Measurements from ENCODE around the gene PFDN2. TPM values are rescaled to one million over a fixed set of nuclear protein-coding genes. Genes with fewer than 3 reads are reported as not detected.

PFDN2 gene
- total RNA-seq, 1 experiment from 2014 or later: 98.6 TPM

- intact Hi-C loops (cut with micrococcal nuclease; ENCODE audit: unreplicated experiment): no loop called here
- ChIA-PET CTCF (no interaction called here), POLR2A (no interaction called here)
- in situ Hi-C loops (cut with HindIII; ENCODE audit: low pct_unique_long_range_greater_than_20kb, low sequenced_read_pairs): no loop called here
- no peak overlapping the region for H3K27ac ChIP-seq (ENCODE audit: low read length)
- peaks cover 4% of the 10 kb centered on the region; the same call in 1 of the 2 replicates for H3K4me1 ChIP-seq (ENCODE audit: control insufficient read depth, insufficient read depth, low read length)
- no peaks in the 10 kb centered on the region for H3K9me3 ChIP-seq (ENCODE audit: control insufficient read depth, insufficient read depth, low read depth, low read length)
- no peak for ATAC-seq
- no peak for DNase-seq (ENCODE audit: low read depth, low spot score)
- no peaks in the 10 kb centered on the region for H3K36me3 ChIP-seq (ENCODE audit: control insufficient read depth, insufficient read depth, low read length)
- no TSS peak for BruUV-seq (replicated peaks)
- no peak for TF ChIP-seq REST (IDR thresholded peaks at IDR 0.05; ENCODE audit: insufficient read depth in 1 of 2, low read depth in 2 of 2, low read length in 1 of 2)
- TF ChIP-seq TCF7L2 (IDR thresholded peaks at IDR 0.05; ENCODE audit: low read depth, low read length): no peak
- no peak for TF ChIP-seq SIN3A (IDR thresholded peaks at IDR 0.05; ENCODE audit: borderline replicate concordance, insufficient read depth, low read depth, low read length)
- no peak for TF ChIP-seq CTCF (IDR thresholded peaks at IDR 0.05)
- no peak for TF ChIP-seq POLR2AphosphoS5 (IDR thresholded peaks at IDR 0.05; ENCODE audit: low read depth, low read length)
- no peaks in the 10 kb centered on the region for H3K27me3 ChIP-seq (ENCODE audit: control insufficient read depth, insufficient read depth, low read length)
- no peak overlapping the region for H3K4me3 ChIP-seq (ENCODE audit: low read depth in 2 of 2, low read length in 2 of 2)
Observed at GRCh38 chr1:161082483-161082882, 35.4 kb downstream of the PFDN2 start.

GRCh38 chr1:161081519-161081918, 36.3 kb downstream of the PFDN2 start:
- in situ Hi-C loops (cut with HindIII; ENCODE audit: low pct_unique_long_range_greater_than_20kb, low sequenced_read_pairs) (no loop called here), intact Hi-C loops (cut with micrococcal nuclease; ENCODE audit: unreplicated experiment) (no loop called here)
- H3K27me3 ChIP-seq (ENCODE audit: control insufficient read depth, insufficient read depth, low read length): no peaks in the 10 kb centered on the region
- ATAC-seq (no peak), DNase-seq (ENCODE audit: low read depth, low spot score) (no peak)
- peaks cover 4% of the 10 kb centered on the region; the same call in 1 of the 2 replicates for H3K4me1 ChIP-seq (ENCODE audit: control insufficient read depth, insufficient read depth, low read length)
- TF ChIP-seq REST (IDR thresholded peaks at IDR 0.05; ENCODE audit: insufficient read depth in 1 of 2, low read depth in 2 of 2, low read length in 1 of 2) (no peak), POLR2AphosphoS5 (IDR thresholded peaks at IDR 0.05; ENCODE audit: low read depth, low read length) (no peak)
- H3K36me3 ChIP-seq (ENCODE audit: control insufficient read depth, insufficient read depth, low read length): no peaks in the 10 kb centered on the region
- no peak overlapping the region for H3K27ac ChIP-seq (ENCODE audit: low read length)
- no peaks in the 10 kb centered on the region for H3K9me3 ChIP-seq (ENCODE audit: control insufficient read depth, insufficient read depth, low read depth, low read length)
- no peak overlapping the region for H3K4me3 ChIP-seq (ENCODE audit: low read depth in 2 of 2, low read length in 2 of 2)
- ChIA-PET CTCF (interaction anchor here (0.6 kb wide), 1 partner anchor 32 kb away, joined by 4 read pairs; no protein-coding TSS in a partner anchor), POLR2A (interaction anchor here (0.6 kb wide), 1 partner anchor 73 kb away, joined by 4 read pairs; no protein-coding TSS in a partner anchor)
- BruUV-seq (replicated peaks): no TSS peak
